Raji (cell line): ENCODE results near the gene IGFBP2.

Source experiments
- POLR2A ChIP-seq: IDR thresholded peaks from 2 replicates; pipeline ENCODE4 v1.6.1; 2011; ENCODE audit warnings: low read depth, low read length, control low read depth; ENCODE audit not compliant: insufficient read depth

Gene IGFBP2

DNA sequence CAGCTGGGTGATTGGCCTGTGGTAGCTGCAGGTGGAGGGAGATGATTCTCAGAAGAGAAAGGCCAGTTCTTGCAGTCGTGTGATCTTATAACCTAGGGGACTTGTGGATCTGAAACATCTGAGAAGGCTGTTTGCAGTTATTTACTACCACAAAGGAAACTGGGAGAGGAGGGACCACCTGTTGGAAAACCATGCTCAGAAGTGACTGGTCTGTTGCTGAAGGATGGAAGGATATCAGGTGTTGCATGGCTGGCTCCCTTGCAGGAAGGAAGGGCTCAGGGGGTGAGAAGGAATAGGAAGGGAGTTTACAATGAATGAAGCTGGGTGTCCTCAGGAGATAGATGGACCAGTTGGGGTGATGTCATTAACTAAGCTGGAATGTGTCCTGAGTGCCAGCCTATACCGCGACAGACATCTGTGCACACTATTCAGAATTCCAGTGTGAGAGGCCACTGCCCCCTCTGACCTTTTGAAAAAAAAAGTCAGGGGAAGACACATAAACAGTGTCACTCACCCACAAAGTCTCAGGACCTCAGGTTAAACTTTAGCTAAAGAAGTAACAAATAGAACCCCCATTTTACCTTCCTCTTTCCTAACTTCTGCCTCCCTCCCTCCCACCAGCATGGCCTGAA is 17.5 kb downstream of the IGFBP2 start:
- TF ChIP-seq POLR2A = no peak

DNA sequence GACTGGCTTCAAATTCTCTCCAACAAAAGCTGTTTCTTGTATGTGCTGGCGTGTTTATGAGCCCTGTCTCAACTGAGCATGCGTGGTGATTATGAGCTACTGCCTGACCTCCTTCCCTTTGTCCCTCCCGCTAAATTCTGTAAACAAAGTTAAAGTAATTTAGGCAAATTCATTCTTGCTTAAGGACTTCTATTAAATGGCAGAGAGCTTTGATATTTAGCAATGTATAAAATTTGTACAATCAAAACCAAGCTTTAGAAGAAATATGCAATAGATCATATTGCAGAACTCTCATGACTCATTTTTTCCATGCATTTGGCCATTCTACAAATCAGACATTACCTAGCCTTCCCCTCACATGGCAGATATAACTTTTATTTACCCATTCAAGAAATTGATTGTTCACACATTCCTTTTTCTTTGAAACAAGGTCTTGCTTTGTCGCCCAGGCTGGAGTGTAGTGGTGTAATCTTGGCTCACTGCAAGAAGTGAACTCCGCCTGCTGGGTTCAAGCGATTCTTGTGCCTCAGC is 18.2 kb downstream of the IGFBP2 start:
- TF ChIP-seq POLR2A = no peak

DNA sequence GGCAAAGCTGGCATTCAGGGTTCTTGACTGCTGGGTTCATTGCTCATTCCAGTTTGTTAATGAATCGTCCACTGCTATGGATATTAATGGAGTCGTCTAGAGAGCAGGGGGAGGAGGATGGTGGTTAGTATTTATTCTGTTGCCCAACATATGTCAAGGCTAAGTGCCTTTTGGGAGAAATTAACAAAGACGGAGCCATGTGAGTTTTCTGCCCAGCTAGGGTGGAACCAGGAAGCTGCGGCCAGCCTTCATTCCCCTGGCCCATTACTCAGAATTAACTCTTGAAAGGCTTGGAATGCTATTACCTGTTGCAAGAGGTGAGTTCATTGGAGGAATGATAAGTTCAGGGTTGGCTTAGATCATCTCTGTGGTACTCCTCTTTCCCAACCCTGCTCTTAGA is 19.3 kb downstream of the IGFBP2 start:
- TF ChIP-seq POLR2A = no peak

DNA sequence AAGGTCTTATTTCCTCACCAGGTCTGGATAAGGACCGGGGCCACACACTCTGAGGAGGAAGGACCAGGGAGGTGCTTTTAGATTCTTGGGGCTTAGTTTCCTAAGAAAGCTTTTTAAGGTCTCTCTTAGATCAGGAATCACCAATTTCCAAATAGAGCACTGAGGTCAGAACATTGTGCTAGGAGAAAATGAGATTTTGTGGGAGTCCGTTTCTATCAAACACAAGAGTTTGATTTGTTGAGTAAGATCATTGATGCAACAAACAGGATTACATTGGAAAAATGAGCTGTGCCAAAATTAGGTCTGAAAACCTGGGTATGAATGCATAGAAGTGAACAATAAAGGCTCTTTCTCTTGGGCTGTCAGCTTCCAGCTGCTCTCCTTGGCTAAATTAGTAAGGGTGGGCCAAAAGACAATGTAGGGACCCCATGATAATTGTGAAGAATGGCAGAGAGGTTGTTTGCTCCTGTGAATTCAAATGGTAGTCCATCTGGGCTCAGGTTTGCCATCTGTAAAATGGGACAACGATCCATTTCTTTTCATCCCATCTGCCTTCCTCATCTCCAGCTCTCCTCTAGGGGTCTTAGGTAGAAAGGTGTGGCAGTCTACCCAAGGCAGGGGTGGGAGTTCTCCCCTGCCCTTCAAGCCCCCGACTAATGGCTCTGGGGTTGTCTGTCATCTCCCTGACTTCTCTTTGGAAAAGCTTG is 20.0 kb downstream of the IGFBP2 start:
- no peak for TF ChIP-seq POLR2A

DNA sequence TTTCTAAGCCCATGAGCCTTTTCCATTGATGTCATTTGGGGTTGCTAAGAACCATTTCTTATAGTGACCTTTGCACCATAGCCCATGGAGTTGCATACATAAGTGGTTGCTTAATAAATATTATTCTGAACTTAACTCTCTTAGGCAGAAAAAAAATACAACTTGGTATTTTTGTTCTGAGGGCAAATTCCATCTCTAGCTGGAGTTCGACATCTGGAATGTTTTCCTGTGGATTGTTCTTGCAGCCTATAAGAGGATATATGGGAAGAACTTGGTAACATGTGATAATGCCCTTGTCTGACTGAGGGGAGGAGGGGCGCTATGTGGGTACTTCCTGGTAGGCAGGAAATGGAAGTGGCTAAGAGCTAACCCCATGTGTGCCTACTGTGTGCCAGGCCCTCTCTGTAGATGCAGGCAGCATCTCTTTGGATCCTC is 20.7 kb downstream of the IGFBP2 start:
- TF ChIP-seq POLR2A = no peak

- no peak for TF ChIP-seq POLR2A
Observed at GRCh38 chr2:216654528-216655052, 21.4 kb downstream of the IGFBP2 start.

DNA sequence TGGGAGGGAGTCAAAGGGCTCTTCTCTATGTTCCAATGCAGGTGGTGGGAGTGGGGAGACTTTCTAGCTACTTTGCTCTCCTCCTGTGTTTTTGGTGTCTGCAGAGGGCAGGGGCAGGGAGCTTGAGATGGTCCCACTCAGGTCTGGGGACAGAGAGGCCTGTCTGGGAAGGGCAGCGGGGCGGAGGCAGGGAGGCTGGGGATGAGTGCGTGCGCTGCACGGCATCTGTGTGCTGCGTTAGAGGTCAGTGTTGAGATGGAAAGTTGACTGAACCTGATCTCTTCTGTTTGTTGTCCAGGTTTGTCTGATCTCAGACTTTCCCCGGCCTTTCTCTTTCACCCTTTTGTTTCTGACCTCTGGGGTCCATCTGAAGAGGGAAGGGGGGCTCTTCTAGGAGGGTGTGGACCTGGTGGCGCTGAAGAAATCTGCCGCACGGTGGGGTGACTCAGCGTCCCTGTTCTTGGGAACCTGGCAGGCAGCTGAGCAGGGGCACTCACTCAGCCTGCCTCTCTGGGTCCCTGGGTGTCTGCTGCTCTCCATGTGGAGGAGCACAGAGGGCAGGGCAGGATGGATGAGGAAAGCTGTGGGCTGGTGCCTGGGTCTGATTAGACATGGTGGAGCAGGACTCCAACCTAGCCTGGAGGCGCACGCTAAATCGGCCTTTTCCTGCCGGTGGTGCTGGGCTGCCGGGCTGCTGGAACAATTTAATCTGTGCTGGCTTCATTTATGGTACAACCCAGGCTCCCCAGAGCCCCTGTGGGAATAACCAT is 24.1 kb downstream of the IGFBP2 start:
- TF ChIP-seq POLR2A = no peak

- no peak for TF ChIP-seq POLR2A
Observed at GRCh38 chr2:216657980-216658379, 24.8 kb downstream of the IGFBP2 start.

DNA sequence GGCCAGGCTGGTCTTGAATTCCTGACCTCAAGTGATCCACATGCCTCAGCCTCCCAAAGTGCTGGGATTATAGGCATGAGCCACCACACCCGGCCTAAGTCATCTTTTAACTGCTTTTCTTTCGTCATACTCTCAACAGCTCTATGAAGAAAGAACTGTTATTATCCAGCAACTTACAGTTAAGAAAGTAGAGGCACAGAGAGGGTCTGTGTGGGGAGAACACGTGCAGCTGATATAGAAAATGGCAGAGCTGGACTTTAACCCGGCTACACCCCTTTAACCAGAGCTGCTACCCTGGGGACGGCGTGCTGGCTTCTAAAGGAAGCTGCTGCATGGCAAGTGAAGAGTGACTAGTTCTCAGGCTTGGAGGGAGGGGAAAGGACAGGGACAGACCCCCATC is 25.5 kb downstream of the IGFBP2 start:
- TF ChIP-seq POLR2A = no peak

GRCh38 chr2:216659276-216659675 is 26.1 kb downstream of the IGFBP2 start:
- TF ChIP-seq POLR2A = no peak

DNA sequence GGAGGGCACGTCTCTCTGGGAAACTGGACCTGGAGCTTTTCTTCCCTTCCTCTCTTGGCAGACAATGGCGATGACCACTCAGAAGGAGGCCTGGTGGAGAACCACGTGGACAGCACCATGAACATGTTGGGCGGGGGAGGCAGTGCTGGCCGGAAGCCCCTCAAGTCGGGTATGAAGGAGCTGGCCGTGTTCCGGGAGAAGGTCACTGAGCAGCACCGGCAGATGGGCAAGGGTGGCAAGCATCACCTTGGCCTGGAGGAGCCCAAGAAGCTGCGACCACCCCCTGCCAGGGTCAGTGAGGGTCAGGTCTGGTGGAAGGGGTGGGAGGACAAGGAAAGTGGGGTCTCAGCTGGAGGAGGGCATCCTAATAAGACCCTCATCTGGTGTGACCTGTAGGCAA is 27.3 kb downstream of the IGFBP2 start:
- TF ChIP-seq POLR2A = no peak

DNA sequence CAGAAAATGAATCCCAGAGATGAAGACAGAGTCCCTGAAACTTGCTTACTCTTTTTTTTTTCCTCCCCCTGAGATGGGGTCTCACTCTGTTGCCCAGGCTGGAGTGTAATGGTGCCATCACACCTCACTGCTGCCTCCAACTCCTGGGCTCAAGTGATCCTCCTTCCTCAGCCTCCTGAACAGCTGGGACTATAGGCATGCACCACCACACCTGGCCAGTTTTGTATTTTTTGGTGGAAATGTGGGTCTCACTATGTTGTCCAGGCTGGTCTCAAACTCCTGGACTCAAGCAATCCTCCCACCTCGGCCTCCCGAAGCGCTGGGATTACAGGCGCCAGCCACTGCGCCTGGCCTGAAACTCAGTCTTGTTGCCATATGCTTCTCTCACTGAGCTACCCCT is 27.8 kb downstream of the IGFBP2 start:
- TF ChIP-seq POLR2A = no peak

GRCh38 chr2:216661639-216662375 is 28.6 kb downstream of the IGFBP2 start:
- no peak for TF ChIP-seq POLR2A

DNA sequence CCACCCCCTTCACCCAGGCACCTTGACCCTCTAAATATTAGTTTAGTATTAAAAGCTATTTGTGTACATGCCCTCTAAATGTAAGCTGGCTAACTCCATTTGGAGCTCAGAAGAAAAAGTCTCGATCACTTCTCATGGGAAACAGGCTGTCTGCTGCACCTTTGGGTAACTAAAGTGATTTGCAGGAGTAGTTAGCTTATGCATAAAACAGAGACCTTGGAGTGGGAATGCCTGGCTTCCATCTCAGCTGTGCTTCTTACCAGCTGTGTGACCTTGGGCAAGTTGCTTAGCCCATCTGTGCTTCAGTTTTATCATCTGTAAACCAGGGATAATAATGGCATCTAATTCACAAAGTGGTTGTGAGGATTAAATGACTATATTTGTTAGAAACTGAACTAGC is 29.9 kb downstream of the IGFBP2 start:
- no peak for TF ChIP-seq POLR2A

- TF ChIP-seq POLR2A = no peak
Observed at GRCh38 chr2:216663846-216664245, 30.6 kb downstream of the IGFBP2 start.
